ENCODE results near the gene OTOR.

The OTOR gene, protein sequence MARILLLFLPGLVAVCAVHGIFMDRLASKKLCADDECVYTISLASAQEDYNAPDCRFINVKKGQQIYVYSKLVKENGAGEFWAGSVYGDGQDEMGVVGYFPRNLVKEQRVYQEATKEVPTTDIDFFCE

DNA sequence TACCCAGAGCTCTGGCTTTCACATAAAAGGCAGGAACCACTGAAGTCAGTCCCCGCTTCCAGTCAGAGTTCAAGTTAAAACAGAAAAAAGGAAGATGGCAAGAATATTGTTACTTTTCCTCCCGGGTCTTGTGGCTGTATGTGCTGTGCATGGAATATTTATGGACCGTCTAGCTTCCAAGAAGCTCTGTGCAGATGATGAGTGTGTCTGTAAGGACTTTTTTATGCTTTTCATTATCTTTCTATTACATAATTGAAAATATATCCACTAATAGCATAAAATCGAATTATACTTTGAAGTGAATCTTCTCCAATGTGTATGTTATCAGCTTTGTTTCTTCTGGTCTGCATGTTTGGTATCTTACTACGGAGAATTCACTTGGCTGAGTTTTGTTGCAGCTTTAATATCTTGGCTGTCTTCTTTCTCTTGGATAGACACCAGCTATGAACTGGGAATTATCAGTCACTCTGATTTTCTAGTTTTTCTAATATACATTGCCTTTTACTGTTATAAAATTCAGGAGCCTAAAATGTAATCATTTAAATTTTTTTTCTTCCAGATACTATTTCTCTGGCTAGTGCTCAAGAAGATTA, at the start of gene OTOR:
Gene OTOR (plus strand): TSS at position 51 of the 593 bp plus-strand sequence. CDS start 44 bp downstream, at position 95.
- TF ChIP-seq, protein P1, sequence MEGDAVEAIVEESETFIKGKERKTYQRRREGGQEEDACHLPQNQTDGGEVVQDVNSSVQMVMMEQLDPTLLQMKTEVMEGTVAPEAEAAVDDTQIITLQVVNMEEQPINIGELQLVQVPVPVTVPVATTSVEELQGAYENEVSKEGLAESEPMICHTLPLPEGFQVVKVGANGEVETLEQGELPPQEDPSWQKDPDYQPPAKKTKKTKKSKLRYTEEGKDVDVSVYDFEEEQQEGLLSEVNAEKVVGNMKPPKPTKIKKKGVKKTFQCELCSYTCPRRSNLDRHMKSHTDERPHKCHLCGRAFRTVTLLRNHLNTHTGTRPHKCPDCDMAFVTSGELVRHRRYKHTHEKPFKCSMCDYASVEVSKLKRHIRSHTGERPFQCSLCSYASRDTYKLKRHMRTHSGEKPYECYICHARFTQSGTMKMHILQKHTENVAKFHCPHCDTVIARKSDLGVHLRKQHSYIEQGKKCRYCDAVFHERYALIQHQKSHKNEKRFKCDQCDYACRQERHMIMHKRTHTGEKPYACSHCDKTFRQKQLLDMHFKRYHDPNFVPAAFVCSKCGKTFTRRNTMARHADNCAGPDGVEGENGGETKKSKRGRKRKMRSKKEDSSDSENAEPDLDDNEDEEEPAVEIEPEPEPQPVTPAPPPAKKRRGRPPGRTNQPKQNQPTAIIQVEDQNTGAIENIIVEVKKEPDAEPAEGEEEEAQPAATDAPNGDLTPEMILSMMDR (IDR thresholded peaks at IDR 0.05; ENCODE audit: low read depth, low read length): no peak
- DNase-seq (ENCODE audit: extremely low read depth, low read depth): no peak

DNA sequence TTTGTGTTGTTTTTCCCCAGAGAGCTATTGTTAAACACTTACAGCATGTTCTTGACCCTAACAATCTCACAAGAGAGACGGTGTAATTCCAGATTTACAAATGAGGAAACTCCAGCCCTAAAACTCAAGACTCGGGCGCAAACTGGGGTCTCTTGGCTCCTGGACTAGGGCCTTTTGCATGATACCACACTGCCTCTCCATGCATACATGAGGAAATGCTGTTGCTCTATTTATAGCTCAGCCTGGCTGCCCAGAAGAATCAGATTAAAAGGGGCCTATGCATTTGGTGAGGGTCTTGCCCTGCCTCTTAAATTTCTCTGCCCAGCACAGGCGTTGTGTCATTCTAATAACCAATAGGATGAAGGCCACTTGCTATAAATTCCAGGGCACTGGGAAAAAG, 48.9 kb upstream of the OTOR start:
- TF ChIP-seq, protein P1 (IDR thresholded peaks at IDR 0.05; ENCODE audit: low read depth, low read length): no peak
- DNase-seq (ENCODE audit: extremely low read depth, low read depth): no peak

DNA sequence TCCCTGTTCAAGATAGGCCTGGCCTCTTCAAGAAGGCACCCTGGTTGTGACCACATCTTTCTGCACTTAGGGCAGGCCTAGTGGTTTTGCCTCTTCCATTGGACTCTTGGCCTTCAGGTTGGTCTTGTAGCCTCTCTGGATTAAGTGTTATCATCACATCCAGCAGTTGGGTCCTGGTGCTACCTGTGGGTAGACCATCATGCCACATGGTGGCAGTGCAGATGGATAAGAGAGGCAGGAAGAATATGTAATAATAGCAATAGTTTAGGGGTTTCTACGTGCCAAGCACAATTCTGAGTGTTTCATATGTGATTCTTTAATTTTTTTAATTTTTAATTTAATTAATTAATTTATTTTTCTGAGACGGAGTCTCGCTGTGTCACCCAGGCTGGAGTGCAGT, 46.9 kb upstream of the OTOR start:
- DNase-seq (ENCODE audit: extremely low read depth, low read depth): no peak
- TF ChIP-seq, protein P1 (IDR thresholded peaks at IDR 0.05; ENCODE audit: low read depth, low read length): peak; percentile 7

DNA sequence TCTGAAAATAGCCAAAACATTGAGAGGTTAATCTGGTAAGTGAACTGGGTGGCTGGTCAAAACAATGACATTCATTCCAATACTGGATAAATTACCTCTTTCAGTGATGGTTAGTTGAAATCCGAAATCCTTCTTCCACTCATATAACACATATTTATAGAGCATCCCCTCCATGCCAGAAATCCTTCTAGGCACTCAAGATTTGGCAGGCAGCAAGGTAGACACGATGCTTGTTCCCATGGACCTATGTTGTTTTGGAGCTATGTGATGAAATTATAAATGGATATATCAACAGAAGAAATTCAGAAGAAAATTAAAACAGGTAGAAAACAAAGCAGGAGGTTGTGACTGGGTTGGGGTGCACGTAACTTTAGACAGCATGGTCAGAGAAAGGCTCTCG, 44.6 kb upstream of the OTOR start:
- DNase-seq (ENCODE audit: extremely low read depth, low read depth): no peak
- TF ChIP-seq, protein P1 (IDR thresholded peaks at IDR 0.05; ENCODE audit: low read depth, low read length): no peak

DNA sequence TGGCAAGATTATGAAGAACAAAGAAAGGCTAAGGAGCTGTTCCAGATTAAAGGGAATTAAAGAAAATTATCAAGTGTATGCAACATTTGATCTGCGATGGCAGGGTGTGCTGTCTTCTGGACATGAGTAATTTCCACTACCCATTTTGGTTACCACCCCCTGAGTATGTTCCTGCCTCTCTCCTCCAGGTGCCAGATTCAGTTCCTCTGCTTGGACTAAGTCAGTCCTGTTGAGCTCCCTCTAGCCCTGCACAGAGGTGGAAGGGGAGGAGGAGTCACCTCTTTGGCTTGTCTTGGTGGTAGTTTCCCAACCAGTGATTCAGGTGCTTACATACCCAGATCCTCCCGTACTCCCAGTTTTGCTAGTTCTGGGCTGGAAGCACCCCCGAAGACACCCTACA, 40.5 kb upstream of the OTOR start:
- TF ChIP-seq, protein P1 (IDR thresholded peaks at IDR 0.05; ENCODE audit: low read depth, low read length): no peak
- no peak for DNase-seq (ENCODE audit: extremely low read depth, low read depth)

DNA sequence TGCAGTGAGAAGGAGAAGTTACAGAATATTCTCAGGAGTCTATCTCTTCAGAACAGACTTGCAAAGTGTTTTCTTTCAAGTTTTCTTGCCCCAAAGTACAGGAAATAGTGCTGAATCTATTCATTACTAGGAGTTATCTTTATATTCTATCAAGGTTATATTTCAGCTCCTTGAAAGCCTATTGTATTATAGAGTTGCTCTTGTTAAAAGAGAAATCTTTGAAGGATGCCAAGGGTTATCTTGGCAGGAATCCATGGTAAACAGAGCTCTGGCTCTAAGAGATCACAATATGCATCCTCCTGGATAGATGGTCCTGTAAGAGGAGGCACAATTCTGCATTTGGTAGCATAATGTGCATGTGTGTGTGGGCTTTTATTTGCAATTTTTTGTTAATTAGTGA, 39.6 kb upstream of the OTOR start:
- TF ChIP-seq, protein P1 (IDR thresholded peaks at IDR 0.05; ENCODE audit: low read depth, low read length): no peak
- no peak for DNase-seq (ENCODE audit: extremely low read depth, low read depth)

DNA sequence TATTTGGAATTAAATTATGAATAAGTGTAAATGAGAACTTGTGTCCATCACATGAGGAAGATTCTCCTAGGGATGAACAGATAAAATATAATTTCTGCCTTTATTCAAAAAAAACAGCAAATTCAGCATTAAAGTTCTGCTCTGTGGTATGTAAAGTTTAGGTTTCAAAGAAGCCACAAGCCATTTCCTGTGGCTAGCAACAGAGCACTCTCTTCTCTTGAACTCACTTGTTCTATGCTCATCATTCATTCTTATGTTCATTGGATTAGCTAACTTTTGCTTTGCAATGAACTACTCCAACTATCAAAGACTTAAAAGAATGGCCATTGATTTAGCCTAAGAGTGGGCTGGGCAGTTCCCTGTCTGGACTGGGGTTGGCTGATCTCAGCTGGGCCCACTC, 39.1 kb upstream of the OTOR start:
- no peak for DNase-seq (ENCODE audit: extremely low read depth, low read depth)
- TF ChIP-seq, protein P1 (IDR thresholded peaks at IDR 0.05; ENCODE audit: low read depth, low read length): no peak
